Measurements from ENCODE around the gene AFG1L.

DNA sequence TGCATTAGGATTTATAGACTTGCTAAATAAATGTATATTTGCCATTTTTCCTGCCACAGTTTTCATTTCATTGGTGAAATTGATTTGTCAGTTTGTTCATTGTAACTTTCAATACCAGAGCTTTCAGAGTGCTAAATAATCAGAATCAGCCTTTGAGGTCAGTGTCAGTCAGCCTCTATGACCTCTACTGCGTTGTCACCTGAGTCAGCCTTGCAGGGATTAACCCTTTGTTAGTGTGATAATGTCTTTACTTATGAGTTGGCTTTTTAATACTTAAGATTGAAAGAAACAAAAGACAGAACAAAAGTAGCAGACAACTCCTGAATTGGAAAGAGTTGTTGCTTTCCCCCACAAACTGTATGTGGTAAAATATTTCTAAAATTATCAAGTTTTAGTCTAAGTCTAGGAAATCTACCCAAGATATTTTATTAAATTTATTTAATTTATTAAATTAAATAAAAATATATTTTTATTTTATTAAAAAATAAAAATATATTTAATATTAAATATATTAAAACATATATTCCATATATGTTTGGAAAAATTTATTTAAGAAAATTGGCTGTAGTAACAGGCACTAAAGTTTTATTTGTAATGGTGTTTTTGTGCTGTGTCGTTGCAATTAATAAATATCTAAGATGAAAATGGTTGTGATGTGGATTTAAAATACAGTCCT, 125.2 kb downstream of the AFG1L start:
- TF ChIP-seq CTCF (IDR thresholded peaks at IDR 0.05) (no peak), POLR2A (IDR thresholded peaks at IDR 0.05) (no peak)
